K562 (cell line): ENCODE data around the gene CCDC194. TPM values are rescaled to one million over a fixed set of nuclear protein-coding genes. Genes with fewer than 3 reads are reported as not detected.

Experiments
- ARID2 ChIP-seq: fragments of 450-650 bp; IDR thresholded peaks from 2 replicates; pipeline ENCODE4 v1.6.1; 2017; ENCODE audit warnings: antibody characterized with exemption, mild to moderate bottlenecking
- EGR1 ChIP-seq: fragments of 450-650 bp; conservative IDR thresholded peaks from 2 replicates; pipeline ENCODE4 v1.6.1; 2017; ENCODE audit warnings: mild to moderate bottlenecking
- ETV1 ChIP-seq: fragments of 450-650 bp; conservative IDR thresholded peaks from 2 replicates; pipeline ENCODE4 v1.6.1; 2016; ENCODE audit warnings: missing genetic modification characterization, control low read depth, low read depth, missing compliant biosample characterization
- FOXK1 ChIP-seq: sonication (generic); formaldehyde crosslinking; IDR thresholded peaks from 2 replicates; pipeline ENCODE4 v1.8.0; 2022; ENCODE audit warnings: missing genetic modification reagents, mild to moderate bottlenecking, borderline replicate concordance
- HNRNPUL1 ChIP-seq: fragments of 200-400 bp; formaldehyde crosslinking; IDR thresholded peaks from 2 replicates; pipeline ENCODE4 v1.6.1; 2017; ENCODE audit warnings: low read length
- HOMEZ ChIP-seq: fragments of 250-450 bp; sonication (Bioruptor Pico); IDR thresholded peaks from 2 replicates; pipeline ENCODE4 v1.4.0; 2020; ENCODE audit warnings: mild to moderate bottlenecking, moderate library complexity
- RBM22 ChIP-seq: fragments of 200-400 bp; formaldehyde crosslinking; IDR thresholded peaks from 2 replicates; pipeline ENCODE4 v1.6.1; 2018; ENCODE audit warnings: low read length, low read depth; ENCODE audit not compliant: poor library complexity, severe bottlenecking
- RCOR1 ChIP-seq, 2 experiments: IDR thresholded peaks; 2 replicates each; pipeline ENCODE4 v1.6.1; 2012; ENCODE audit warnings: low read depth in 2 of 2, low read length in 2 of 2, borderline replicate concordance in 1 of 2, improper control_type of control experiment in 1 of 2
- RREB1 ChIP-seq: fragments of 250-450 bp; sonication (Bioruptor Pico); IDR thresholded peaks from 2 replicates; pipeline ENCODE4 v1.4.0; 2020
- TAF7 ChIP-seq: fragments of 450-650 bp; IDR thresholded peaks from 2 replicates; pipeline ENCODE4 v1.6.1; 2016; ENCODE audit warnings: missing genetic modification characterization, missing compliant biosample characterization
- ZKSCAN1 ChIP-seq: fragments of 150-350 bp; IDR thresholded peaks from 2 replicates; pipeline ENCODE4 v1.6.1; 2016; ENCODE audit warnings: low read depth, low read length
- ZNF165 ChIP-seq: fragments of 250-450 bp; sonication (Bioruptor Pico); IDR thresholded peaks from 2 replicates; pipeline ENCODE4 v1.4.0; 2020; ENCODE audit warnings: borderline replicate concordance
- ZNF197 ChIP-seq: fragments of 200-800 bp; sonication (Bioruptor generic); IDR thresholded peaks from 2 replicates; pipeline ENCODE4 v1.6.1; 2016; ENCODE audit warnings: low read depth, missing genetic modification characterization, missing compliant biosample characterization
- ZNF239 ChIP-seq: fragments of 250-450 bp; sonication (Bioruptor Pico); IDR thresholded peaks from 2 replicates; pipeline ENCODE4 v1.4.0; 2020; ENCODE audit warnings: mild to moderate bottlenecking
- polyA plus RNA-seq, 8 experiments: library from polyadenylated mRNA; depleted of rRNA in 4 of 8; stranded (reverse) in 5 of 8; unstranded in 3 of 8; fragments of >200 nt; fragmentation: Nextera tagmentation in 2 of 8; fragmentation: Illumina TruSeq in 1 of 8; extraction: Ambion mirVana in 2 of 8; extraction: Trizol in 1 of 8; gene quantifications; 2 replicates each; pipeline versions ENCODE4 v1.2.1 to v1.2.3, GENCODE V29; 2011 to 2014; ENCODE audit warnings: inconsistent platforms in 1 of 8, missing spikeins in 1 of 8
- total RNA-seq, 7 experiments: library from RNA; depleted of rRNA in 6 of 7; stranded (reverse); fragments of >200 nt in 6 of 7; fragmentation: Illumina TruSeq in 2 of 7; extraction: Trizol in 2 of 7; gene quantifications; 2 replicates each; pipeline versions ENCODE4 v1.2.1 to v1.2.3, GENCODE V29; 2011 to 2021; ENCODE audit warnings: low replicate concordance in 1 of 7

Gene CCDC194
- total and polyA plus RNA-seq, 9 of the 15 experiments (the other 6 are each of a cell fraction or from before 2014, with no cell fraction given) = 0.13 to 1.3 (median 0.39) TPM; not detected in 3

GRCh38 chr19:17394891-17395415, 957 bp upstream of the CCDC194 start (continued):
- no peak for TF ChIP-seq RREB1 (CRISPR knock-in tag)
- TF ChIP-seq FOXK1 = peak; percentile 60; the same call in 1 of the 2 replicates
- no peak for TF ChIP-seq ZKSCAN1
- TF ChIP-seq ETV1 = peak; percentile 65
- no peak for TF ChIP-seq ZNF197 (CRISPR knock-in tag)
- TF ChIP-seq HOMEZ (CRISPR knock-in tag) = no peak
- no peak for TF ChIP-seq TAF7 (tag)
- peak; percentile 66 for TF ChIP-seq EGR1
- no peak for TF ChIP-seq RBM22
- TF ChIP-seq ZNF239 = no peak
- TF ChIP-seq ARID2 = peak; percentile 90
- no peak for TF ChIP-seq HNRNPUL1
- TF ChIP-seq RCOR1 (IDR thresholded peaks at IDR 0.05; ENCODE audit: borderline replicate concordance in 1 of 2, low read depth in 2 of 2, low read length in 2 of 2) = peak in 1 of 2 experiments; percentile 91; a peak in 3 of 4 replicates
- no peak for TF ChIP-seq ZNF165
